Measurements from ENCODE around the gene BTRC.
A peak's percentile ranks its signal among the peaks of the same experiment; 100 is the strongest.
"Not testable (repeated sequence)": the region's sequence is repeated elsewhere in the genome, so short reads cannot be mapped to it uniquely, and the experiment has no call there.

The BTRC gene

DNA sequence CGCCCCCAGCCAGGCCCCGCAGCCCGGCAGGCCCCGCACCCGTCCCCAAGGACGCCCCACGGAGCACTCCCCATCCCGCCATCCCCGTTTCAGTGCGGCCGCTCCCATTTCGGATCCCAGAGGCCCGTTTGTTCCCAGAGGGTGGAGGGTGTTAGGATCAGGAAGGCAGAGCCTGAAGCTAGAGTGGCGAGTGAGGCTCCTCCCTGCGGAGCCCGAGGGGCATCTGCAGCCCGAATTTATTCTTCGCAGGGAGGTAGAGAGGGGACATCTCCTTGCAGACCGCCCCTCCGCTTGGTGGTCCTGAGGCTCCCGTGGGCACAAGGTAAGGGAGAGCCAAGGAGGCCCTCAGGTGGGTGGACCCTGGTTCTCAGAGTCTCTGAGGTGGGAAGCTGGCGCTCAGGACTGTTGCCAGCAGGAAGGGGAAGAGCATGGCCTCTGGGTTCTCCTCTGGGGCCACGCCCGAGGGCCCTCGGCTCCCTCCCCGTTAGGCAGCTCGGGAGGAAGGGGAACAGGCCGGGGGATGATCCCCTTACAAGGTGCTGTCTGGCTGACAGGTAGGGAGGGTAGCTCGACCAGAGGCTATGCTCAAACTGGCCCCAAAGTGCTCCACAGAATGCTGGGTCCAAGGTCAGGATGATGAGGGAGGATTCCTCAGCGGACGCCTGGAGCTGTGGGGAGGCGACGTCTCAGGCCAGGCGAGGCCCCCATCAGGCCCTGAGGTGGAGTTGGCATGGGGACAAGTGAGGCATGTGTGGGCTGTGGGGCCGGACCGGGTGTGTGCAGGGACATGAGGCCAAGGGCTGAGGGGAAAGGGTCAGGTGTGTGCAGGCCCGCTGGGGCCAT, 216.7 kb downstream of the BTRC start:
- DNase-seq, result no peak

GRCh38 chr10:101571271-101571925, 217.4 kb downstream of the BTRC start:
- DNase-seq, result no peak

- DNase-seq, result no peak
Observed at GRCh38 chr10:101572126-101572525, 218.2 kb downstream of the BTRC start.

DNA sequence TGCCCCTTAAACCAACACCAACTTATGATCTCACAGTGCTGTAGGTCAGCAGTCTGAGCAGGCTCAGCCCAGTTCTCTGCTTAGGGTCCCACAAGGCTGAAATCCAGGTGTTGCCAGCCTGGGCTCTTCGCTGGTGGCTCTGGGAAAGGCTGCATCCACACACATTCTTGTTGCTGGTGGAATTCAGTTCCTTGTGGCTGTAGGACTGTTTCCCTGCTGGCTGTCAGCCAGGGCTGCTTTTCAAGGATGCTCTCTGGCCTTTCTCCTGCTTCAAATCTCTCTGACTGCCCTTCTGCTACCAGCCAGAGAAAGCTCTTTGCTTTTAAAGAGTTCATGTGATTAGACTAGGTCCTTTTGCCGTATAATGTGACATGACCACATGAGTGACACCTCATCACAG, 218.8 kb downstream of the BTRC start:
- DNase-seq, result no peak

GRCh38 chr10:101573885-101574753, 220.2 kb downstream of the BTRC start:
- no peak for DNase-seq

- no peak for DNase-seq
Observed at GRCh38 chr10:101575091-101575490, 221.1 kb downstream of the BTRC start.

- DNase-seq, result no peak
Observed at GRCh38 chr10:101575580-101576210, 221.7 kb downstream of the BTRC start.

DNA sequence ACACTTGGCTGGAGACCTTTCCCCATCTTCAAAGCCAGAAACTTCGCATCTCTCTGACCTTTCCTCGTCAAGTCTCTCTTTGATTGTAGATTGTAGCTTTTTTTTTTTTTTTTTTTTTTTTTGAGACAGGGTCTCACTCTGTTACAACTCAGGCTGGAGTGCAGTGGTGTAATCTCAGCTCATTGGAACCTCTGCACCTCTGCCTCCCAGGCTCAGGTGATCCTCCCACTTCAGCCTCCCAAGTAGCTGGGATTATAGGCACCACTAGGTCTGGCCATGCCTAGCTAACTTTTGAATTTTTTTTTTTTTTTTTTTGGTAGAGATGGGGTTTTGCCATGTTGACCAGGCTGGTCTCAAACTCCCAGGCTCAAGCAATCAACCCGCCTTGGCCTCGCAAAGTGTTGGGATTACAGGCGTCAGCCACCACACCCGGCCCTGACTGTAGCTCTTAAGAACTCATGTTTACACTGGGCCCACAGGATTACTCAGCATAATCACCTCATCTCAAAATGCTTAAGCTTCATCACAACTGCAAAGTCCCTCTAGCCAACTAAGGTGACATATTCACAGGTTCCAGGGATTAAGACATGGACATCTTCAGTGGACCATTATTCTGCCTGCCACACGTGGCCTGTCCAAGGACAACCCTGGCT, 222.4 kb downstream of the BTRC start:
- no peak for DNase-seq

DNA sequence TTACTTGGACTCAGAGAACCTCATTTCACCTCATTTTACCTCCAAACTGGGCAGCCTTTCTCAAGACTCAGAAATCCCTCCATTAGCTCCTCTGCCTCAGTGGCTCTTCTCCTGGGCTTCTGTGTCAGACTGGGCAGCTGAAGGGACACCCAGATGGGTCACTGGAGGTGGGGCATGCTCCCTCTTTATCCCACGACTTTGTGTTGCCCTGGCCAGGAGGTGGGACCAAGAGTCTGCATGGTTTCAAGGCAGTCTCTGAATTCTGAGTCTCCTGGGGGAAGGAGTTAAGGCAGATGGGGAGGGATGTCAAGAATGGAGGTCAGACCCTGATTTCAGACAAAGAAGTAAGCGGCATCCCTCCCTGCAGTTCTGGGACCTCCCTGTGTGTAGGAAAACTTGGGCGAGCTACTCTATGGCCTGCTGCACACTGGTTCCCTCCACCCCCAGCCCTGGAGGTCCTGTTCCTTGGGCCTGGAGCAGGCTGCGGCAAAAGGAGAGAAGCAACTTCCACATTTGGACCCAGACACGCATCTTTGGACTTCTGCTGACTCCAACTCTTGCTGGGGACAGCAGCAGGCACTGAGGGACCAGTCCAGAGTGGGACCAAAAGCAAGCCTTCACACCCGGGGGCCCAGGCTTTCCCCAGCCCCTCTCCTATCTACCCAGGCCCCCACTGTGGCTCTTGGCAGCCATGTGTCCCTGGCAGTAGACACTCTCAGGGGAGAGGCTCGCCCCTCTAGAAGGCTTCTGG, 223.3 kb downstream of the BTRC start:
- no peak for DNase-seq

GRCh38 chr10:101578192-101578591, 224.2 kb downstream of the BTRC start:
- DNase-seq, result no peak

DNA sequence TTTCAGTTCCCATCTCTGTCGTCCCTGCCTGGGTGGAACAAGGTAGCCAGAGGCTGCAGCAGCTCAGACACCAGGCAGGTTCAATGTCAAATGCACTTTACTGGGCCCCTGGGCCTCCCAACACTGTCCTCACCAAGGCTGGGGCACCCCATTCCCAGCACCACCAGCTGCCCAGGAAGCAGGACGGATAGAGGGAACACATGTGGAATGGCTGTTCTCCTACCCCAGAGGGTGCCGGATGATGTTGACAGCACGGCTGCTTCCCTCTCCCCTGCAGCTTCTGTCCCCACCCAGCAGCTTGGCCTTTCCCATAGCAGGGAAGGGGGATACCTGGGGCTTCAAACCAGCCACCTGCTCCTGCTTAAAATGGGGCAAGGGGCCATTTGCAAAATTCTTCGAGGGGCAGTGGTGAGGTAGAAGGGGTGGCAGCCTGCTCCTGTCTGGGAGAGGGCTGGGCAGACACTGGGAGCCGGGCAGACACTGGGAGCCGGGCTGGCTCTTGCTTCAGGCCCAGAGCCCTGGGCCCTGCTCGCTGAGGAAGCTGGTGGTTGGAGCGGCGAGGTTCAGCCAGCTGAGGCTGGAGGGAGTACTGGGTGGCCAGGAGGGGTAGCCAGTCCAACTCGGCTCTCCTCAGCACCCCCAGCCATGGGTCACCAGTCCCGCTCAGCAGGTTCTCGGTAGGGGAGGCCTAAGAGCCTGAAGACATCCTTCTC, 225.0 kb downstream of the BTRC start:
- no peak for DNase-seq

DNA sequence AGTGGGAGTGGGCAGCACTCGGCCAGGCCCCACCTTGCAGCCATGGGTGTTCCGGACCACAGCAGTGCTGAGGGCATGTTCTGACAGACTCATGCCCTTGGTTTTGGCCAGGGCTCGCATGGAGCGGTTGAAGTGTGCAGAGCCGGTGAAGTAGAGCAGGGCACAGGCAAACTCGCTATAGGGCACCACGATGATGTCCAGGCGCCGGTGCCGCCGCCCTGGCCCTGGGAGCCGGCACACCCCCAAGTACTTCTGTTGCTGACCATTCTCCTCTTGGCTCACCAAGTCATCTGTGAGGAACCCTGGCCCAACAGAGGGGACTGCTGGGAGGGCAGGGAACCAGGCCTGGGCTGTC, 225.5 kb downstream of the BTRC start:
- DNase-seq, result no peak

- no peak for DNase-seq
Observed at GRCh38 chr10:101580486-101581399, 226.8 kb downstream of the BTRC start.

GRCh38 chr10:101585841-101586240, 231.9 kb downstream of the BTRC start:
- DNase-seq, result no peak

GRCh38 chr10:101587725-101588653, 234.0 kb downstream of the BTRC start, which contains the start of the genes DPCD and POLL:
Gene DPCD (plus strand): TSS chr10:101588321. CDS start chr10:101588337, 16 bp downstream.
Gene POLL (minus strand): TSS chr10:101588257. CDS start chr10:101587360, 897 bp downstream.
- DNase-seq, result peak; percentile 96

GRCh38 chr10:101588879-101589278, 234.9 kb downstream of the BTRC start:
- peak; percentile 5 for DNase-seq

DNA sequence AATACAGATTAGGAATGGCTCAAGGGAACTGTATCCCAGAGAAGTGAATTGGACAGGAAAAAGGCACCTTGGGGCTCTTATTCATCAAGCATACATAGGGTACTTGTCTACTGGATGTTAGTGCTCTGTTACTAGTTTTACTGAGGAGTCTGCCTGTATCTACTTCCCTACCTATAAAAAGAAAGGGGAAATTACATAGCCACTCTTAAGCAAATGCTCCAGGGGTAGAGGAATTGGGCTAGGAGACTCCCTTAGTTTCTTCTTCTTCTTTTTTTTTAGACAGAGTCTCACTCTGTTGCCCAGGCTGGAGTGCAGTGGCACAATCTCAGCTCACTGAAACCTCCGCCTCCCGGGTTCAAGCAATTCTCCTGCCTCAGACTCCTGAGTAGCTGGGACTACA, 239.4 kb downstream of the BTRC start:
- not testable (repeated sequence) for DNase-seq
